ENCODE results near the gene MYBPC3. TPM values are rescaled to one million over a fixed set of nuclear protein-coding genes. Genes with fewer than 3 reads are reported as not detected.
A peak's percentile ranks its signal among the peaks of the same experiment; 100 is the strongest.

The MYBPC3 gene
- total RNA-seq, 4 donors from 2014 or later, result not detected

- TF ChIP-seq CTCF (IDR thresholded peaks at IDR 0.05) (no peak), POLR2A (IDR thresholded peaks at IDR 0.05) (no peak)
- intact Hi-C loops (cut with DNase I; ENCODE audit: low total_unique reads), result no loop called here
- H3K4me3 ChIP-seq (ENCODE audit: low read depth, poor library complexity, severe bottlenecking), result no peak overlapping the region
- 80 to 86% methylated on average over 3 of the region's 3 CpGs for WGBS, 2 donors
- DNase-seq (ENCODE audit: low spot score in 2 of 2), result no peak
Measured at GRCh38 chr11:47396049-47396320, 43.5 kb upstream of the MYBPC3 start.

- intact Hi-C loops (cut with DNase I; ENCODE audit: low total_unique reads), result no loop called here
- no peak overlapping the region for H3K4me3 ChIP-seq (ENCODE audit: low read depth, poor library complexity, severe bottlenecking)
- TF ChIP-seq CTCF (IDR thresholded peaks at IDR 0.05) (no peak), POLR2A (IDR thresholded peaks at IDR 0.05) (no peak)
- no peak for DNase-seq (ENCODE audit: low spot score in 2 of 2)
- WGBS, 2 donors, result 74 to 75% methylated on average over 23 to 25 of the region's 25 CpGs
Measured at GRCh38 chr11:47395223-47396048, 42.9 kb upstream of the MYBPC3 start.

GRCh38 chr11:47394322-47395222 is 42.1 kb upstream of the MYBPC3 start:
- H3K4me3 ChIP-seq (ENCODE audit: low read depth, poor library complexity, severe bottlenecking), result no peak overlapping the region
- TF ChIP-seq CTCF (IDR thresholded peaks at IDR 0.05) (no peak), POLR2A (IDR thresholded peaks at IDR 0.05) (no peak)
- peak in 1 of 2 donors; percentile 31 for DNase-seq (ENCODE audit: low spot score in 2 of 2)
- WGBS, 2 donors, result 76 to 85% methylated on average over 22 to 25 of the region's 39 CpGs
- intact Hi-C loops (cut with DNase I; ENCODE audit: low total_unique reads), result no loop called here

- no peak overlapping the region for H3K4me3 ChIP-seq (ENCODE audit: low read depth, poor library complexity, severe bottlenecking)
- intact Hi-C loops (cut with DNase I; ENCODE audit: low total_unique reads), result no loop called here
- 77 to 86% methylated on average over 9 of the region's 9 CpGs for WGBS, 2 donors
- TF ChIP-seq POLR2A (IDR thresholded peaks at IDR 0.05), result no peak
- no peak for TF ChIP-seq CTCF (IDR thresholded peaks at IDR 0.05)
- DNase-seq (ENCODE audit: low spot score in 2 of 2), result no peak
Measured at GRCh38 chr11:47394050-47394321, 41.5 kb upstream of the MYBPC3 start.

GRCh38 chr11:47393163-47394049 is 40.9 kb upstream of the MYBPC3 start:
- H3K4me3 ChIP-seq (ENCODE audit: low read depth, poor library complexity, severe bottlenecking), result no peak overlapping the region

More at GRCh38 chr11:47393163-47394049, 40.9 kb upstream of the MYBPC3 start:
- TF ChIP-seq POLR2A (IDR thresholded peaks at IDR 0.05) (no peak), CTCF (IDR thresholded peaks at IDR 0.05) (no peak)
- WGBS, 2 donors, result 84 to 86% methylated on average over 19 of the region's 20 CpGs
- DNase-seq (ENCODE audit: low spot score in 2 of 2), result peak in 1 of 2 donors; percentile 18
- intact Hi-C loops (cut with DNase I; ENCODE audit: low total_unique reads), result no loop called here
